CMK (cell line): ENCODE measurements around the gene TUBA4B.

Experiments
- DNase-seq: peaks from one replicate; pipeline ENCODE4 v3.0.0-alpha.2; 2010; ENCODE audit warnings: low read depth

Gene TUBA4B

DNA sequence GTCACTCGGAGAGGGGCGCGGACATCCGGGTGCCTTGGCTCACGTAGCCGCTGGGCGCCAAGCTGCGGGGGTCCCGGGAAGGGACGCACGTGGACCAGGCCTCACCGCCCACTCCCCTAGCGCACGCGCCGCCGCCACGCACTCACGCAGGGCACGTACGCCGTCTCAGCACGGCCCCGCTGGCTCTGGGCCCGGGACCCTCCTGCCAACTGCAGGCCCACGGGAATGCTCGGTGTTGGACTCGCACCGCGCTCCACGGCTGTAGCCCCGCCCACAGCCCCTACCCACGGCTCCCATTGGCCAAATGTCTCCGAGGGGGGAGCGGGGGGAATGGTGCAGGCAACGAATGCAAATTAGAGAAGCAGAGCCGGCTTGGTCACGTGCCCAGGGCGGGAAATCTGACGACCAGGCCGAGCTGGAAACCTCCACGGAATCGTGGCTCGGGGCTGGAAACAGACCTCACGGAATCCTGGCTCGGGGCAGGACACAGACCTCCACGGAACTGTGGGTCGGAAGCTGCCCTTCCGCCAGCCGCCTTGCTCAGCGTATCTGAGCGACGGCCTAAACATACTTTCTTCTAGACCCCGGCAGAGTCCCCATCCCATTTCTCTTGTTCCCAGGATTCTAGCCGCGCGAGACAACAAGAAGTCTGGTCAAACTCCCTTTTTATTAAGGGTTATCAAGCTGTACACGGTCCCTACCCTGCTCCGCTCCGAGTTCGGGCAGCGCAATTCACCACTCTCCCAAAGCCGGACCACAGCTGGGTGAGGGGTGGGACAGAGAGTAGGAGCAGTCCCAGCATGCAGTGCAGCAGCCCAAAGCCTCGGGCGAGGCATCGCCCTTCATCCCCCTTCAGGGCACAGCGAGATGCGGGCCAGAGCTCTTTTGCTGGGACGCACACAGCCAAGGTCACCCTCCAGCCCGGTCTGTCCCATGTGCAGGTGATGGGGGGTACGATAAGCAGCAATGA lies 34.0 kb upstream of the TUBA4B start, which contains the start of gene ABCB6:
Gene ABCB6 (minus strand): TSS at position 227 of the 970 bp plus-strand sequence. CDS start 285 bp downstream, outside the sequence.
- DNase-seq: peak; percentile 77

DNA sequence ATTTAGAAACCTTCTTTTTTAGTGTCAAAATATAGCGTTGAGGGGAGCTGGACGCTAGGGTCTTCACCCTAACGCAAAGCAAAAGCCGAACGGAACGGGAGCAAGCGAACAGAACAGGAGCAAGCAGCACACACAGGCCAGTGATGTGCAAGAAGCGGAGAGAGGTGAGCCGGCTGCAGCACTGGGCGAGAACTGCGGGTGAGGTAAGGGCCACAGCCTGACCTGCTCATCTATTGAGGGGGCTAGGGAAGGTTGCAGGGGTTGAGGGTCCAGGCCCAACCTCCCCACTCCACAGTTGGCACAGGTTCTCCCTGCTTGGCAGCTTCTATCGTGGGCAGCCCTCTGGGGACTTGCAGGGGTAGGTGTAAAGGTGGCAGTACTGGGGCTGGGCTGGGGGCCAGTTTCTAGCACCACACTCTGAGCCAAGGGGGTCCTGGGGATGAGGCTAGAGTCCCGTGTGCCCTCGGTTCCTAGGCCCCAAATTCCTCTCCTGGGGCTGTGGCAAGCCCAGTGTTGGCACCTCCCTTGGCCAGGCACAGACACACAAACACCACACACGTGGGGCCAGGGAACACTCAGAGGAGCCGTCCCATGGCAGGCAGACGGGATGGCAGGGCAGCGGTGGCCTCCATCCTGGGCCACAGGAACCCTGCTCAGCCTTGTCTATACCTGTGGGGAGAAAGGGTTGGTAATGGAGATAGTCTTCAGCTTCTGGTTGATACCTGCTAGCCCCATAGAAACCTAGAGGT lies 33.1 kb upstream of the TUBA4B start:
- DNase-seq: no peak

DNA sequence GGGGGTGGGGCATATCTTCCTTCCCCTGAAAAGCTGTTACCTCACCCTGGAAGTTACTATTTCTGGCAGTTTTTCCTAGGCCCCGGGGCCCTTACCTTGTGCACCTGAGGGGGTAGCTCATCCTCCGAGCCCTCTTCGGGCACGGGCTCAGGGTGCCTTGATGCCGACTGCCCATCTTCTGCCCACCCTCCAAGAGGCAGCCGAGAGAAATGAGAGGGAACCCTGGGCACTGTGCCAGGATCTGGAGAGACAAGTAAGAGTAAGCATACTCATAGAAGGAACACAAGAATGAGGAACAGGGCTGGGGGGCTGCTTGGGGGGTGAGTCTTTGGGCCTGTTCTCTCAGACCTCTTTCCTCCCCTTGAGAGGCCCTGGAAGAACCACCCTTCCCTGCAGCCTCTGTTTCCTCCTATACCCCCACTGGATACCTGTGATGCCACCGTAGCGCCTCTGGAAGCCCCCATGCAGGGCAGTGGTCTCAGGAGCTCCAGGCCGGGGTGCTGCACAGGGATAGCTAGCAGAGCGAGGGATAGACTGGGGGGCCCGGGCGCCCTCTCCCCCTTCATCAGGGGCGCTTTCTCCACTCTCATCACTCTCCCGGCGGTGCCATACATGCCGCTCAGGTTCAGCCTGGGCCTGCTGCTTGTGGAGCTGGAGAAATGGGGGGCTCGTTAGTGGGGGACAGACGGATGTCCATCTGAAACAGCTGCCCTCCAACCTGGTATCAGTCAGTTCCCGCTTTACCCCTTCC lies 32.2 kb upstream of the TUBA4B start:
- no peak for DNase-seq

DNA sequence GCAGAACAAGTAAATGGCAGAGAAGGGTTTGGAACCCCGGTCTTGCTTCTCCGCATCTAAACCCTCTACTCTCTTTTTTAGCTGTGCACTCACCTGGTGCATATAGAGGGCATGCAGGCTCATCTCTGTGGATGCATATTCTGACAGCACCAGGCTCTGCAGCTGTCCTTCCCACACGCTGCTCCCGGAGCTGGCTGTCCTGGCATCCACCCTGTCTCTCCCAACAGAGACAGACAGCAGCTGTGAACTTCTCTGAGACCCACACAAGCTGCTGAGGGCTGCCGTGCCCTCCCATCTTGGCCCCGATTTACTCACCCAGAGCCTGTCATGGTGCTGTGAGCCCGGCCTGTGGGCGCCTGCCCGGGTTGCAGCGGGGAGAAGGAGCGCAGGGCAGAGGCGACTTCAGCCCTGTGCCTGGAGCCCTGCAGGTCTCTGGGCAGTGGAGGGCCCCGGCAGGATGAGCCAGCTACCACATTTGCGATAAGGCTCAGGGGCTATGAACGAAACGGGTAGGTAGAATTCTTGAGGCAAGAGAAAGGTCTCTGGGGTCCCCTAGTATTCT lies 31.0 kb upstream of the TUBA4B start:
- DNase-seq: no peak

DNA sequence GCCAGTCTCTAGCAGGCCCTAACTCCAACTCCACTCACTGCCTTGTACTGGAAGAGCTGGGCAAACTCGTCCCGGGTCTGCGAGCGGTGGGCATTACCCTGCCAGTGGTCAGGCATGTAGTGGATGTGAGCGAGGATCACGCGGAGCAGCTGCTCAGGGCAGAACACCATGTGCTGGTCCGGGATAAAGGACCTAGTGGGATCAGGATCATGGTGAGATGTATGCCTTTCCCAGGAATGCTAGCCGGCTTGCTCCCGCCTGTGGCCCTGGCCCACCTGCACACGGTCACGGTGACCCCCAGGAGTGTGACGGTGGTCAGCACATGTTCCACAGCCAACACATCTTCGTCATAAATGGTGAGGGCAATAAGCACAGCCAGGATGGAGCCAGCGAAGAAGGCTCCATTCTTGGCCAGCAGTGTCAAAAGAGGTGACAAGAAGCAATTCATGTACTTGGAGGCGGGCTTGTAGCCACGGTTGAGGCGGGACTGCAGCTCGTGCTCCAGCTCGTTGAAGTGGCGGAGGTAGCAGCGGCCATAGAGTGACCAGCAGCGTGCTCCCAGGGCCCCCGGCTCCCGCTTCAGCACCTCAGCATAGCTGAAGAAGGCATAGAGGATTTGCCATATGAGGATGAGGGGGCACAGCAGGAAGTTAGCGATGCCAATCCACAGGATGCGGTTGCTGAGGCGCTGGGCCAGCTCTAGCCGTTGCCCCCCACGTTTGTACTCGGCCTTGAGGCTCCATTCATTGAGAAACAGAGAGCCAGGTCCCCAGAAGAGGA lies 29.0 kb upstream of the TUBA4B start:
- DNase-seq: no peak

DNA sequence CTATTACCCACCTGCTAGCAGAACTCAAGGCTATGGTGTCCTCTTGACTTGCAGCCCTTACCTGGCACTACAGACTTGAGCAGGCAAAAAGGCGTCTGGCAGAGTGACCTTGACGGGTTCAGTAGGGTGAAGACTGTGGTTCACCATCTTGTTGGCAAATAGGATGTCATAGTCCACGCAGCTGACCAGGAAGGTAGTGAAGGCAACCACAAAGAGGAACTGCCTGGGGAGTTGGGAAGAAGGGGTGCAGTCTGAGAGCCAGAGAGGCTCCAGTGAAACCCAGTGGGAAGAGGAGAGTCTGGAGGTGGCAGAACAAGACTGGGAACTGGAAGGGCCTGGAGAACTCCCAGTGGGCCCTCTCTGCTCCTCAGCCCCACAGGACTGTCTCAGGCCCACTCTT lies 27.7 kb upstream of the TUBA4B start:
- no peak for DNase-seq

DNA sequence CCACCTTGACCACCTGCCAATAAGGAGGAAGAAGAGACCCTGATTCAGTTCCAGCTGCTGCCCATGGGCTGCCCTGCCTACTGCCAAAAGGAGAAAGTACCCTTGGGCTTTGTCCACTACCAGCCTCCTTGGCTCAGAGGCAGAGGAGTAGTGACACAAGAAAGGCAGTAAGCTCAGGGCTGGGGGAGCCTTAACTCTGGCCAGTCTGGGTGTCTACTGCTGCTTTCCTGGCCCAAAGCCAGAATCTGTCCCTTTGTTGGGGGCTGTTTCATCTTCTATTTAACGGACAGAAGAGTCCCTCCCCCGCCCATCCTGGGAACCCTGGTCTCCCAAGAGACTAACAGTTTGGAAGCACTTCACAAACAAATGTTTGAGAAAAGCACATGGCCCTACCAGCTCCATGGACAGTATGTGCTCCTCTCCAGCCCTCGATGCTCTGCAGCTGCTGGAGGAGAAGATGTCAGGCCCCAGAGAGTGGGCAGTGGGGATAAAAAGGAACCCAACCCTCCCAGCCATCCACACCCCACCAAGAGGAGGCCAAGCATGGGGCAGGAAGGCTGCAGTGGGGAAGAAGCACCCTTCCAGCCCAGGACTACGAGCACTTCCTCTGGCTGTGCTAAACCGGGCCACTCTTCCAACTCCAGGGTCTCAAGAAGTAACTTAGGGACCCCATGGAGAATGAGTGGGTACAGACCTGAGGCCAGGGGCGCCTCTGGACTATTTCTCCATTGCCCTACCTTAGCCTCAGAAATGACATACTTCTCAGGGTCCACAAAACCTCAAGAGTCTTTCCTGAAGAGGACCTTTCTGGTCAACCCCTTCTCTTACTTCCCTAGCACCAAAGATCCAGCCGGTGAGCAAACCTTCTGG lies 24.8 kb upstream of the TUBA4B start:
- DNase-seq: no peak

DNA sequence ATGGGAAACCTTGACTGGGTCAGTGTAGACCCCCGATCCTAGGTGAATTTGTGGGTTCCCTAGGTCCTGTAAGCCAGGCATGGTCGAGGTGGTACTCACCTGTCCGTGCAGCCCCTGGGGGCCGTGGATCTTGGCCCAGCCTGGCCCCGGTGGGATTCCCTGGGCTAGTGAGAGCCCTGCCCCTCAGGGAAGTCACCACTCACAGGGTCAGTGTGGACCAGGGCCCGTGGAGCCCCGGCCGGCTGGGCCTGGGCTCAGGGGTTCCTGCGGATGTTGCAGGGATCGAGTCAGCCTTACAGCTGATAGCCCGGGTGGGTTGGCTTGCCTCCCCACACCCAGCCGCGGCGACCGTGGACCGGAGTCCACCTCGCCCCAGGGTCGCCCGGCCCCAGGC lies 24.1 kb upstream of the TUBA4B start:
- no peak for DNase-seq

DNA sequence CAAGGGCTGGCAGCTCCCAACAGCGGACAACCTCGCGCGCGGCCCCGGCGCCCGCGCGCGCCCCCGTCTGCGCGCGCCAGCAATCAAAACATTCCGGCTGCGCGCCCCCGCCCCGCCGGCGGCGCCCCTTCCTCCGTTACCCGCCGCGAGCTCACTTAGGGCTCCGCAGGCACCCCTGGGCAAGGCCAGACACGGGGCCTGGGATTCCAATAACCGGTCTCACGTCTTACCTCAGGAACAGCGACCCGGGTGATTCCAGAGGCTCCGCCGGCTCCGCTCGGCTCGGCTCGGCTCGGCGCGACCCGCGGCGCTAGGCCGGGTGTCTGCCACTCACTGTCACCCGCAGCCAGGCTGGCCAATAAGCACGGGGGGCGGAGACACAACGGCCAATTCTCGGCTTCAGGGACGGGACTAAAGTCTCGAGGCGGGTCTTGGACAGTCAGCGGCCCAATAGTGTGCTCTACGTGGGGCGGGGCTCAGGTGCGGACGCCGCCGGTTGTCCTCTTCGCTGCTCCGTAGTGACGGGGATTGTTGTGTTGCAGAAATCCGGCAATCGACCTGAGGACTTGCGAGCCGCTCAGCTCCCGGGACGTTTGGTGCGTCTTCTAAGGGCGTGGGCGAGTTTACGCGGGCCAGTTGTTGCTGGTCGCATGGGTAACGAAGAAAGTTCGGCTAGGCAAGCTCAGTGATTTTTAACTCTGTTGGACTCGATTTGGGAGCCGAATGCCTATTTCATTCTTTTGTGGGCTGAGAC lies 23.6 kb upstream of the TUBA4B start, which contains the start of the genes ANKZF1 and ATG9A:
Gene ANKZF1 (plus strand): TSS at position 502 of the 754 bp plus-strand sequence. CDS start 452 bp downstream, outside the sequence.
Gene ATG9A (minus strand): TSS at position 332 of the 754 bp plus-strand sequence. CDS start 1,612 bp downstream, outside the sequence.
- DNase-seq: peak; percentile 93

DNA sequence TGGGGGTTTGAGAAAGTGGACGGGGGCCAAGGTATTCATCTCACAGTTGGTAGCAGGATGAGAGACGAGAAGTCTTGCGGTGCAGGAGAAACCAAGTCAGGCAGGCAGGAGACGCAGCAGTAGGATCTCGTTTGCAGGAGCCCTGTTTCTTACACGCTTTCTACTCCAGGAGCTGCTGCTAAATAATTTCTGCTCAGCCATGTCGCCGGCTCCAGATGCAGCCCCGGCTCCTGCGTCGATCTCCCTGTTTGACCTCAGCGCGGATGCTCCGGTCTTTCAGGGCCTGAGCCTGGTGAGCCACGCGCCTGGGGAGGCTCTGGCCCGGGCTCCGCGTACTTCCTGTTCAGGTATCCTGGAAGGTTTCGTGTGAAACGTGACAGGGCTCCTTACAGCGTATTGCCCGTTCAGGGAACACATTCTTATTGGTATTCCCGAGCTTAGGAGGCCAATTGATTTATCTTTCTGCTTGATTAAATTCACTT lies 22.9 kb upstream of the TUBA4B start:
- DNase-seq: no peak

DNA sequence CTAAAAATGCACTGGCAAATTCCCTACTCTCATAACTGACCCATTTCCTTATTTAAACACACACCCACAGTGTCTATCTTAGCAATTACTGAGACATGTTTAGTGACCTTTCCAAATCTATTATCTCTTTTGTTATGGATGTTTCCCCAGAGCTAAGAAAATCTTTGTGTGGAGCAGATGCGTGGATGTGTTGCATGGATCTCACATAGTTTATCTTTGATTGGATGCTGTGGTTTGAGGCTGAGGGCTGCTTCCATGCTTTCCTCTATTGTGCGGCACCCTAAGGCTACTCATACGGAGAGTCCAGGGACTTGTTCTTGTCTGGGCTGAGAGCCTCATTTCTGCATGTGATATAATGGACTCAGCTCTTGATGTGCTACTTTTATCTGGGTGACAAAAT lies 18.7 kb upstream of the TUBA4B start:
- DNase-seq: no peak

DNA sequence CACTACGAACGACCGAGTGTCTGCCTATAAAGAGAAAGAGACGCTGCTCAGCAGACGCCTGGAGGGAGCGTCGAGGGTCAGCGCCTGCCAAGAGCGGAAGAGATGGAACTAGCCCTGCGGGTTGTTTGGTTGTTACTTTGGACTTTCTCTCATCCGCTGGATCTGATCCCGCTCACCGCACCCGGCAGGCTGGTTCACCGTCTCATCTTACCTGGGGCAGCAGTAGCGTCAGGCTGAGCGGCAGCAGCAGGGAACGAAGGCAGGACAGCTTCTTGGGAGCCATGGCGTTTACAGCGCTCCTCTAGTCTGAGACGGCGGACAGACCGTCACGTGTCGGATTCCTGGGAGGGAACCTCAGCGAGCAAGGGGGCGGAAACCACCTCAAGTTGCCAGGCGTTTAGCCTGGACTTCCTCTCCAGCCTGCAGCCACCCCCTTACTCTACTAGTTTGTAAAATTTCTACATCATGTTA lies 9.7 kb upstream of the TUBA4B start:
- no peak for DNase-seq

DNA sequence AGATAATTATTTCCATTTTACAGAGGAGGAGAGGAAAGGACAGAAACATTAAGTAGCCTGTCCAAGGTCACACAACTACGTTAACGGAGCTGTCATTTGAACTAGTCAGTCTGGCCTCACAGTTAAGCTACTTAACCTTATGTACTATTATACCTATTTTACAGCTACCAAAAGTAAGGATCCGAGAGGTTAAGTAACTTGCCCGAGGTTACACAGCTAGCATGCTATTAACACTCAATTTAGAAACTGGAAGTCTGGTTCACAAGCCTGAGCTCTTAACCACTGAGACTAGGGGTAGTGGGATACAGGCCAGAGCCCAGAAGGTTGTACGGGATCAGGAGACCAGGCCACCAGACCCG lies 8.3 kb upstream of the TUBA4B start:
- DNase-seq: no peak

DNA sequence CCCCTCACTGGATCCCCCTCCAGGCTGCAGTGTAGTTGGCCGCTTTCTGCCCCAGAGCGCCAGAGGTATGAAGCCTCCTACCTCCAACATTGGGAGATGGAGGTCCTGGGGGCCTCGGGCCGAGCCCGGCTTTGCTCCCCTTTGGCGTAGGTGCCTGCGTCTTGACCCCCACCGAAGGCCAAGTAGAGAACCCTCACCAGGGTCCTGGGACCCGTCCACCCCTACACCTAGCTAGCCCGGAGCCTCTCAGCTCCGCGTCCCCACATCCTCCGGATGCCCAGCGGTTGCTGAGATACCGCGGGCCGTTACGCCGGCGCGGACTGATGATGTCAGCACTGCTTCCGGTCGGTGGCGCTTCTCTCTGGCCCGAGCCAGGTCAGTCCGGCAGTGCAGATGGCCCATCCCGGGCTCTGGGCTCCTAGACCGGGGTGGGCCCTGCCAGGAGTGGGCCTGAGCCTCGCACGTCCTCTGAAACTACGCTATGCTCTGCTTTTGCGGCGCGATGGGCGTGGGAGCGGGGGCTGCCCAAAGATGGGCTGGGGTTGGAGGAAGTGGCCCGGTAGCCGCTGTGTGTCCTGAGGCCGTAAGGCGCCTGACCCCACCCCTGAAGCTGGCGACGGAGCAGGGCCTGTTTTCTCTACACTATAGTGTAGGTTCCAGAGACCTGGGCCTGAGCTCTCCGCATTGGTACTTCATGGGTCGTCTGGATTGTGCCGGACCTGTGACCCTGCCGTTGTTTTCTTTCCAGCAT lies 7.7 kb upstream of the TUBA4B start, which contains the start of the genes GLB1L and STK16:
Gene GLB1L (minus strand): TSS at position 297 of the 751 bp plus-strand sequence. CDS start 1,871 bp downstream, outside the sequence.
Gene STK16 (plus strand): TSS at position 332 of the 751 bp plus-strand sequence. CDS start 521 bp downstream, outside the sequence.
- DNase-seq: peak; percentile 94

DNA sequence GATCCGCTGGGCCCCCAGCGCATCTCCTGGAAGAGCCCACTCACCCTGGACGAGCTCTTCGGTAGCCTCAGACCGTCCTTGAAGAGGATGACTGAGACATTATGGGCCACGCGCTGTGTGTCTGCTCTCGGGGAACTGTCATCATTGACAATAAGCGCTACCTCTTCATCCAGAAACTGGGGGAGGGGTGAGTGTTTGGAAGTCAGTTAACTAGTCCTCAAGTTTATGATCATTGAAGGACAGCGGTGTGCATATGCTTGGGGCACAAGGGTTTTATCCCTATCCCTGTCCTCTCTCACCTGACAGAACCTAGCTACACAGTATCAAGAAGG lies 7.2 kb upstream of the TUBA4B start:
- DNase-seq: no peak

DNA sequence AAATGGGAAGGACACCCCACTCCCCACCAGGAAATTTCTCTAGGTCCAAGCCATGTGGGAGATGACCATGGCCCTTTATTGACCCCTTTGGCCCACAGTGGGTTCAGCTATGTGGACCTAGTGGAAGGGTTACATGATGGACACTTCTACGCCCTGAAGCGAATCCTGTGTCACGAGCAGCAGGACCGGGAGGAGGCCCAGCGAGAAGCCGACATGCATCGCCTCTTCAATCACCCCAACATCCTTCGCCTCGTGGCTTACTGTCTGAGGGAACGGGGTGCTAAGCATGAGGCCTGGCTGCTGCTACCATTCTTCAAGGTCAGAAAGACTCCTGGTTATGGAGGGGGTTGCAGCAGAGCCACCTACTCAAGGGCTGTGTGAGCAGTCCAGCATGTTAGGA lies 6.5 kb upstream of the TUBA4B start:
- DNase-seq: no peak

DNA sequence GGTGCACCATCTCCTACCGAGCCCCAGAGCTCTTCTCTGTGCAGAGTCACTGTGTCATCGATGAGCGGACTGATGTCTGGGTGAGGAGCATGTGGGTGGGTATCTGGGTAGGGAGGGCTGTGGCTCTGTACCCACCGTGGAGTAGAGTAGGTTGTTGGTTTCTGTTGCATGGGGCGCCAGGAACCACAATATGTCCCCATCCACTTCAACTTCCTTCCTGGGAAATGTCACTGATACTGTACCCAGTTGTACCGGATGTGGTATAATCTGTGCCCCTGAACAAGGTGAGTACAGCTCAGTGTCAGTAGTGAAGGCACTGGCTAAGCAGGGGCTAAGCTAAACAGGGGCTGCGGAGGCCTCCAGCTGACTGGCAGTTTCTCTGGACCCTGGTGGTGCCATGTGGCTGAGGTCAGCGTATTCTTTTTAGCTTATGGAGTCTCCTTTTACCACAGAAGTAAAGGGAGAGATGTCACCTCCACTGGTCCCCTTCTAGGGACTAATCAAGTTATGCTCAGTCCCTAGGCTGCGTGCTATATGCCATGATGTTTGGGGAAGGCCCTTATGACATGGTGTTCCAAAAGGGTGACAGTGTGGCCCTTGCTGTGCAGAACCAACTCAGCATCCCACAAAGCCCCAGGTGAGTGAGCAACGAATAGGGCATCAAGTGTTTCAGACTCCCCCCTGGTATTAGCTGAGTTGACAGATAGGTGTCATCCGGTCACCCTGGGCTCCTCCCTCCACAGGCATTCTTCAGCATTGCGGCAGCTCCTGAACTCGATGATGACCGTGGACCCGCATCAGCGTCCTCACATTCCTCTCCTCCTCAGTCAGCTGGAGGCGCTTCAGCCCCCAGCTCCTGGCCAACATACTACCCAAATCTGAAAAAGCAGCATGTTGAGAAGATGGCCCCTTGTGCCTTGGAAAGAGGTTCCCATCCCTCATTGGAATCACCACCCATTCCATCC lies 5.1 kb upstream of the TUBA4B start:
- DNase-seq: no peak
